ENCODE data around the gene PABPC3.

PABPC3 gene

GRCh38 chr13:25112695-25113255, 16.8 kb downstream of the PABPC3 start:
- no peak for DNase-seq

GRCh38 chr13:25114220-25114619, 18.3 kb downstream of the PABPC3 start:
- DNase-seq = peak; percentile 78

DNA sequence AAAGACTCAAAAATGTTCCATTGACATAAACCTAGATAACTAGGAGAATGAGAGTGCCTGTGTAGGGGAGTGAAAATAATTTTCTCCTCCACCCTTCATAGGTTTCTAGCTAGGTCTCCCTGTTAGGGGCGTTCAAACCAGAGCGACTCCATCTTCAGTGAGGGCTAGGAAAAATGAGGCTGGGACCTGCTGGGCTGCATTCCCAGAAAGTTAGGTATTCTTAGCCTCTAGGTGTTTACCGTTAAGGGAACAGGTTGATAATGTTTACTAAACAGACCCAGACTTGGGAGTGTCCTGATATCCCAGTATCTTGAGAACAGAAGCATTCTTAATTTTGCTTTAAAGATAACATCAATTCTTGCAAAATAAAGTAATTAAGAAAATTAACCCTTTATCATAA, 20.1 kb downstream of the PABPC3 start:
- no peak for DNase-seq

DNA sequence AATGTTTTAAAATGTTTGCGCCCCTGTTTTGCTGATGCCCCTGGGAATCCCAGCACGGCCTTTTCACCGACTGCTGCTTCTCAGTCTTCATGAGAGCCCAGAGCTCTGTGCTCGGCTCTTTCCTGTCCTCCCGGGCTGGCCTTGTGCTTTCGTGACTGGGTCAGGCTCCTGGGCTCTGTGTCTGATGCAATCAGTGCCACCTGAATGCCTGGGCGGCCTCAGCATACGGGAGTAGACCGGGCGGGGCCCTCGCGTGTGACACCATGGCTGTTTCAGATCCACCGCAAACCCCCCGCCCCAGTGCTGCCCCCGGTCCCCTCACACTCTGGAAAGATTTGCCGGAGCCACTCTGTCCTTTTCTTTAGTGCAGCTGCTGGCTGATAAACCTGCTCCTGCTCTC, 21.4 kb downstream of the PABPC3 start:
- DNase-seq = no peak

GRCh38 chr13:25118378-25118905, 22.5 kb downstream of the PABPC3 start:
- no peak for DNase-seq

DNA sequence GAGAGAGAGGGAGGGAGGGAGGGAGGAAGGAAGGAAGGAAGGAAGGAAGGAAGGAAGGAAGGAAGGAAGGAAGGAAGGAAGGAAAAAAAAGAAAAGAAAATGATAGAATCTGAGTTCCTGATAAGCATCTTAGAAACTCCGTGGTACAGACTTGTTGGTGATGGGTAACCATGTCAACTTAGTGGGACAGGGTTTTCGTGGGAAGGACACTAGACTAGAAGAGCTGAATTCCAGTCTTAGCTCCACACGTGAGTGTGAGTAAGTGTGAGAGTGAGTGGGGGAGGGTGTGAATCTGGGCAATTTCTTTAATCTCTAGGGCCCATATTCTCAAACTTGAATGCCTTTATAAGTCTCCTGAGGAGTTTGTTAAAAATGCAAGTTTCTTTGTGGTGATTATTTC, 35.0 kb downstream of the PABPC3 start:
- DNase-seq = no peak

DNA sequence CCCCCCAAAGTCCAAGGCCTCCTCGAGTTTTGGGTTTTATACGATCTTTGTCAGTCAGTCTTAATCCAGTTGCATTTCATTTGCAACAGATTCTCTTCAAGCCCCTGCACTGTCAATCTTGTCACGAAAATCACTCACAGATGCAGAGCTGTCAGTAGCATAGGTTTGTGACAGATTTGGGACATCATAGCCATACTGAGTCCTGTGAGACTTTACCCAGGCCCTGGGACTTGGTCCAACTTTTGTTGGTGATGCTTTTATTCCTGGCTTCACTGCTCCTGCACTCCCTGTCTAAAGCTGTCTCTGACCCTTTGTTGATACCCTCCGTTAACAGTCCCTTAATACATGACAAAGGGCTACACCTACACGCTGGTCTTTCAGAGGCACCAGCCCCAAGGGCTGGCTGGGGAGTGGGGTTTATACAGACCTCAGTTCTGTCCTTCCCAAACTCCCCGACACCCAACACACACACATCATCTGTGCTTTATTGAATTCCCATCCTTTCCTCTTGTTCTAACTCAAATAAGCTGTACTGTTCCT, 36.0 kb downstream of the PABPC3 start:
- no peak for DNase-seq

GRCh38 chr13:25132751-25133390, 36.9 kb downstream of the PABPC3 start:
- no peak for DNase-seq

- no peak for DNase-seq
Measured at GRCh38 chr13:25135896-25136295, 40.0 kb downstream of the PABPC3 start.

DNA sequence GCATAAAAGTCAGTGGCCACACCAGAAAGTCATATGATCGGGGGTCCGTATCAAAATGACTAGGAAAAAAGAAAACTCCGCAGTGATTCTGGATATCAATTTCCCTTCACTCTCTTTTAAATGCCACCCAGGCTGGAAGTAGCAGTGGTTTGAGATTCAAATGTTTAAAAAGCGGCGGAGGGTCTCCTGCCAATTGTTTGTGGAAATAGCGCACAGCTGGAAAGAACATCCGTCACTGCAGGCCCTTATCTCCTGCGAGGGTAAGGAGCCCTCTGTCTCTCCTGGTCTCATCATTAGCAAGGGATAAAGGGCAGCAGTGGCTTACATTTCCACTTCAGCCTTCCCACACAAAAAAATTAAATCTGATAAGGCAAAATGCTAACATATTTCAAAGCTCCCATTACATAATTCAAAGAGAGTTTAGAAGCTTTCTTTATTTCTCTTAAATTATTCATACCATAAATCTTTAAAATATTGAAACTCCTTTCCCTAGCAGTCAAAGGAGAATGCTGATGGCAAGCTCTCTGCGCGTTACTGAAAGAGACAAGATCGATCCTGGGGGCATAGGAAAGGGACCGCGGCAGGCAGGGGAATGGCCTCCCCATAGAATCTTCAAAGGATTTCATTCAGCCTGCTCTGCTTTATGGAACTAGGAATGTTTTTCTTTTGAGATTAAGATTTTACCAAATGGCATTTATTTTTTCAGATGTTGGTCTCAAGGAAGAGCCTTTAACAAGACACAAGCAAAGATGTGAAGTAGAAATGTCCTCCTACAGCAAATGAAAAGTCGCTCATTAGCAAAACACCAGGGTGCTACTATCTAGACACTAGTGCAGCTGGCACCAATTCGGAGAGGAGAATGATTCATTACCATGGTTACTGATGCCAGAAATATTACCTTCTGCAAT, 41.2 kb downstream of the PABPC3 start:
- no peak for DNase-seq

DNA sequence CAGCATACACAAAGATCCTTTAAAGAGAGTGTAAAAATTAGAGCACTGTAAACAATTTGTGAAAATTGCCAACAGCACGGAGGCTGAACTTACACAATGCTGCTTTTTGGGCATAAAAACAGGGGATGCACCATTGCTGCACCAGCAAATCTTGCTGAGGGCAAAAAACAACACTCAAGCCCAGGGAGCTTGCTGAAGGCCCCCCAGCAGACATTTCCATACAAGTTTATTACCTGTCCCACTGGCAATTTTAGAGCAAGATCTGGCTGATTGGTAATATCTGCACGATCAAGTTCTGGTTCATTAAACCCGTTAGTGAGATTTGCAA, 41.8 kb downstream of the PABPC3 start:
- DNase-seq = no peak

- no peak for DNase-seq
Measured at GRCh38 chr13:25141042-25141441, 45.1 kb downstream of the PABPC3 start.

- no peak for DNase-seq
Measured at GRCh38 chr13:25143706-25144105, 47.8 kb downstream of the PABPC3 start.

- DNase-seq = no peak
Measured at GRCh38 chr13:25147638-25148401, 51.9 kb downstream of the PABPC3 start.

- DNase-seq = no peak
Measured at GRCh38 chr13:25148402-25148771, 52.5 kb downstream of the PABPC3 start.

All from activated CD4-positive, alpha-beta T cell treated with anti-CD3 and anti-CD28 coated beads for 48 hours (primary cell).